ENCODE data around the gene SNCAIP.
"Not testable (repeated sequence)": the region's sequence is repeated elsewhere in the genome, so short reads cannot be mapped to it uniquely, and the experiment has no call there.

Gene SNCAIP

GRCh38 chr5:122362361-122362760 is 50.3 kb downstream of the SNCAIP start:
- no peak for DNase-seq

GRCh38 chr5:122363623-122364022 is 51.6 kb downstream of the SNCAIP start:
- no peak for DNase-seq

- no peak for DNase-seq
These were observed 54.5 kb downstream of the SNCAIP start for GRCh38 chr5:122366501-122366900.

- DNase-seq: no peak
These were observed 55.4 kb downstream of the SNCAIP start for GRCh38 chr5:122367456-122367855.

GRCh38 chr5:122368510-122369251 is 56.6 kb downstream of the SNCAIP start:
- no peak for DNase-seq

- no peak for DNase-seq
These were observed 57.3 kb downstream of the SNCAIP start for GRCh38 chr5:122369253-122369815.

- DNase-seq: no peak
These were observed 59.6 kb downstream of the SNCAIP start for GRCh38 chr5:122371511-122372151.

- DNase-seq: no peak
These were observed 62.1 kb downstream of the SNCAIP start for GRCh38 chr5:122374110-122374509.

- DNase-seq: no peak
These were observed 63.8 kb downstream of the SNCAIP start for GRCh38 chr5:122375801-122376200.

GRCh38 chr5:122376250-122376649 is 64.2 kb downstream of the SNCAIP start:
- no peak for DNase-seq

- peak; percentile 37 to 55 for DNase-seq
These were observed 65.0 kb downstream of the SNCAIP start for GRCh38 chr5:122377026-122377425.

GRCh38 chr5:122382938-122383337 is 70.9 kb downstream of the SNCAIP start:
- DNase-seq: not testable (repeated sequence)

- DNase-seq: no peak
These were observed 72.8 kb downstream of the SNCAIP start for GRCh38 chr5:122384739-122385235.

GRCh38 chr5:122385286-122385685 is 73.2 kb downstream of the SNCAIP start:
- DNase-seq: no peak

GRCh38 chr5:122385808-122386207 is 73.8 kb downstream of the SNCAIP start:
- DNase-seq: no peak

GRCh38 chr5:122390154-122390553 is 78.1 kb downstream of the SNCAIP start:
- no peak for DNase-seq

- DNase-seq: no peak
These were observed 78.7 kb downstream of the SNCAIP start for GRCh38 chr5:122390694-122391093.

- no peak for DNase-seq
These were observed 79.6 kb downstream of the SNCAIP start for GRCh38 chr5:122391621-122392020.

- no peak for DNase-seq
These were observed 80.2 kb downstream of the SNCAIP start for GRCh38 chr5:122392224-122392623.

GRCh38 chr5:122392824-122393223 is 80.8 kb downstream of the SNCAIP start:
- DNase-seq: peak in 1 of 2 experiments; percentile 12

GRCh38 chr5:122394284-122394930 is 82.4 kb downstream of the SNCAIP start:
- no peak for DNase-seq

- no peak for DNase-seq
These were observed 86.0 kb downstream of the SNCAIP start for GRCh38 chr5:122398016-122398415.

- DNase-seq: no peak
These were observed 88.3 kb downstream of the SNCAIP start for GRCh38 chr5:122400341-122400740.

GRCh38 chr5:122400938-122401337 is 88.9 kb downstream of the SNCAIP start:
- DNase-seq: no peak

All from AML-193 (cell line).